Measurements from ENCODE around the gene FAM161A.
A peak's percentile ranks its signal among the peaks of the same experiment; 100 is the strongest.
"Not testable (repeated sequence)": the region's sequence is repeated elsewhere in the genome, so short reads cannot be mapped to it uniquely, and the experiment has no call there.

FAM161A gene

DNA sequence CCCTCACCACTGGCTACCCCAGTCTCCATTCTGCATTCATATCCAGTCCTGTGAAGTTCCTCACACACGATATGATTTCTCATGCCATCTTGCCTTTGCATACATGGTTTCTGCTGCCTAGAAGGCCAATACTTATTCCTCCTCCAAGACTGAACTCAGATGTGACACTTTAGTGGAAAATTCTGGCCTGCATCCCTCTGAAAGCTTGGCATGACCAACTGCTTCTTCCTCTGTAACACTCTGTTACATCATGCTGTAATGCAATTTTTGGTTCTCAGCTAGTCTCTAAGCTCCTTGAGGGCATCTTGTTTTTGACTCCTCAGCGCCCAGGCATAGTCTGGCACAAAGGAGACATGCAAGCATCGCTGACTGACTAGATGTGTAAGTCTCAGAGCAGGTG, 12.6 kb downstream of the FAM161A start:
- no peak for DNase-seq

DNA sequence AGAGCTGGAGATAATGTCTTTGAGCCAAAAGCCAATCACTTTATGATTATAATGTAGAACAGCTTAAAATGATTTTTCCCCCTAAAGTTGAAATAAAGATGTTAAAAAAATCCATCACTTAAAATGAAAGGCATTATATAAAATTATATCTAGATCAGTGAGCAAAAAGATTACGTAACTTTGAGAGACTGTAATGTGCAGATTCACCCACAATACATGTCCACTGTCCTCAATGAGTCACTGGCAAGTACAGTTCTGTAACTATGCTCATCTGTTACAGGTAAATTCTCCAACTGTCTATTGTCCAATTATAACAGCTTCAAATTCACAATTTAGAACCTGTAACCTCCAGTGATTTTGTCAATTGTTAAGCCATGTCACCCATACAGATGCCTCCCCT, 19.0 kb downstream of the FAM161A start:
- DNase-seq: no peak

DNA sequence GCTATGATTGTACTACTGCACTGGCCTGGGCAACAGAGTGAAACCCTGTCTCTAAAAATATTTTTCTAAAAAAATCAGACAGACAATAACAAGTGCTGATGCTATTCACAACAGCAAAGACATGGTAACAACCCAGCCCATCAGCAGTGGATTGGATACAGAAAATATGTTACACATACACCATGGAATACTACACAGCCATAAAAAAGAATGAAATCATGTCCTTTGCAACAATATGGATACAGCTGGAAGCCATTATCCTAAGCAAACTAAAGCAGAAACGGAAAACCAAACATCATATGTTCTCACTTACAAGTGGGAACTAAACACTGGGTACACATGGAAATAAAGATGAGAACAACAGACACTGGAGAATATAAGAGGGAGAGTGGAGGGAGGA, 19.9 kb downstream of the FAM161A start:
- DNase-seq: no peak

DNA sequence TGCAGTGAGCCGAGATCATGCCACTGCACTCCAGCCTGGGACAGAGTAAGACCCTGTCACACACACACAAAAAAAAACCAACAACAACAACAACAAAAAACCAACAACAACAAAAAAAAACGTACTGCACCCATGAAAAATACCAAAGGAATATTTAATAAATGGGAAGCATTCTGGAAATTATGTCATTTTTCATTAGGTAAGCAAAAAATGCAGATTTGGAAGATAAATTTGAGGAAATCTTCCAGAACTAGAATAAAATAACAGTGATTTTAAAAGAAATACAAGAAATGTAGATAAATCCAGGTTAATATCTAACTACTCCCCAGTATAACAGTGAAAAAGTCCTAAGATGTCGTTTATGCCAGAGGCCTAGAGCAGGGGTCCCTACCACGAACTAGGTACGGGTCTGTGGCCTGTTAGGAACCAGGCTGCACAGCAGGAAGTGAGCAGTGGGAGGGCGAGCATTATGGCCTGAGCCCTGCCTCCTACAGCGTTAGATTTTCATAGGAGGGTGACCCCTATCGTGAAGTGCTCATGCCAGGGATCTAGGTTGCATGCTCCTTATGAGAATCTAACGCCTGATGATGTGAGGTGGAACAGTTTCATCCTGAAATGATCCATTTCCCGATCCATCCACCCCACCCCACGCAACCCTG, 21.5 kb downstream of the FAM161A start:
- DNase-seq: no peak

DNA sequence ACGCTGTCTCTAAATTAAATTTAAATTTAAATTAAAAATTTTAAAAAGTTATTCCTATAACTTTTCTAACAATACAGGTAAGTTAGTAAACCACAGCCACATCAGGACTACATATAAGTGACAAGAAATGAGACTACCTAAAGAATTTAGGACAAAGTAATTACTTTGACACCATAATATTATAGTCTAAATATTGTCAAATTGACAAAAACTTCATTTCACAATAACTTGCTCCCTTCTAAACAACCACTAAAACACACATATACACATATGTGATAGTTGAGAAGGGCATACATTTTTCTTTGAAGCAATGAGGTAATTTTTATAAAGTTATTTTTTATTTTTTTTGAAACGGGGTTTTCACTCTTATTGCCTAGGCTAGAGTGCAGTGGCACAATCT, 31.6 kb downstream of the FAM161A start:
- DNase-seq: no peak

DNA sequence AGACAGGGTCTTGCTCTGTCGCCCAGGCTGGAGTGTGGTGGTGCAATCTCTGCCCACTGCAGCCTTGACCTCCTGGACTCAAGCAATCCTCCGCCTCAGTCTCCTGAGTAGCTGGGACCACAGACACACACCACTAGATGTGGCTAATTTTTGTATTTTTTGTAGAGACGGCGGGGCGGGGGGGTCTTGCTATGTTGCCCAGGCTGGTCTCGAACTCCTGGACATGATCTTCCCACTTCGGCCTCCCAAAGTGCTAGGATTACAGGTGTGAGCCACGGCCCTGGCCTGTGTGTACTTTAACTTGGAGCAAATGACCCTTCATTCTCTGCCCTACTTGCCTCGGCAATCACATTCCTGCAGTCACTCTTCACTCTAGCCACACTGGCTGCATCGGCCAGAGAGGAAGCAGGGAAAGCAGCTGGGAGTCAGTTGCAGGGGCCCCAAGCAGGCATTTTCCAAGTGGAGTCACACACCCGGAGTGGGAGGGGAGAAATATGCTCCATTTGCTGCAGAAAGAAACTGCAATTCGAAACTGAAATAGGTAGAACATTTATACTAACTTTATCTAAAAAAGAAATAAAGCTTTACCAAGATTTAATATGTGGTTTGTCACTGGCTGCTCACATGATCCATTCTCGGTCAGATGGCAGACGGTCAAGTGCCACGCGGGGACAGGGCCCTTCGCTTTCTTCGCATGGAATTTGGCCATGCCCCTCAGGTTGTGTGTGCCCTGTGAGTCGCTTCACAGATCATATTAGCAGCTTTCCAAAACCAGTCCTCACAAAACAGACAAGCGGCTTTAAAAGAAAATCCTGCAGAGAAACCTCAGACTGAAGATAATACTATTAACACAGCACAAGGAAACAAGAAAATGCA, 37.1 kb downstream of the FAM161A start:
- no peak for DNase-seq

DNA sequence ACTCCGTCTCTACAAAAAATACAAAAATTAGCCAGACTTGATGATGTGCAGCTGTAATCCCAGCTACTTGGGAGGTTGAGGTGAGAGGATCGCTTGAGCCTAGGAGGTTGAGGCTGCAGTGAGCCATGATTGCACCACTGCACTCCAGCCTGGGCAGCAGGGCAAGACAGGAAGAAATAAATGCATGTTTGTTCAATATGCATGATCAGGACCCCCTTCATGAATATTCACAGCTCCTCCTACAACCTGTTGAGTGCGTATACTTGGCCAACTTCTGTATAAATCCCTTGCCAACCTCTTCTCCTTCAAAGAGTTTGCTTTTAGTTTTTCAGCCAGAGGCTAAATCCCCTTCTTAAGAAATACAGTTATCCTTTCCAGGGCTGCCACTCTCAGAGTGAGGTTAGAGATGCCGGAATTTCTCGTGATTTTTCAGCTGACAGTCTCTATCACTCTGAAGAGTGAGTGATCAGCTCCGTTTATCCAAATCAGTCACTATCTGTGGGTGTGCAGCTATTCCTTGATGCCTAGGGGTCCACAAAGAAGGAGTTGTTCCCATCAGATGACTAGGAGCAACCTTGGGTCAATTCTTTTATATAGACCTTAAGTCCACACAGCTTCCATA, 39.2 kb downstream of the FAM161A start:
- no peak for DNase-seq

DNA sequence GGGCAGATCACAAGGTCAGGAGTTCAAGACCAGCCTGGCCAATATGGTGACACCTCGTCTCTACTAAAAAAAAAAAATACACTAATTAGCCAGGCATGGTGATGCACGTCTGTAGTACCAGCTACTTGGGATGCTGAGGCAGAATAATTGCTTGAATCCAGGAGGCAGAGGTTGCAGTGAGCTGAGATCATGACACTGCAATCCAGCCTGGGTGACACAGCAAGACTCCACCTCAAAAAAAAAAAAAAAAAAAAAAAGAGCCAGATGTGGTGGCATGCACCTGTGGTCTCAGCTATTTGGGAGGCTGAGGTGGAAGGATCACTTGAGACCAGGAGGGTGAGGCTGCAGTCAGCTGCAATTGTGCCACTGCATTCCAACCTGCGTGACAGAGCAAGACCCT, 40.5 kb downstream of the FAM161A start:
- DNase-seq: not testable (repeated sequence)

DNA sequence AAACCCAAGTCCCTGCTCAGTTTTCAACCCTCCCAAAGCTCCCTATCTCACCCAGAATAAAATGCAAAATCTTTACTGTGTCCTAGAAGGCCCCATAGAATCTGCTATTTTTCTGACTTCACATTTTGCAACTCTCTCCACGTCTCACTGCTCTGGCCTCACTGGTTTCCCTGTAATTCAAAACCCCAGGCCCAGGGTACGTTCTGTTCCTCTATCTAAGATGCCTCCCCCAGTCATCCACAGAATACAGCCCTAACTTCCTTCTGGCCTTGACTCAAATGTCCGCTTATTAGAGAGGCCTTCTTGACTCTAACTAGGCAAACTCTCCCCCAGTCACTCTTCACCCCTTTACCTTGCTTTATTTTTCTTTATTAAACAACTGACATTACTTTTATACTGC, 42.0 kb downstream of the FAM161A start:
- no peak for DNase-seq

DNA sequence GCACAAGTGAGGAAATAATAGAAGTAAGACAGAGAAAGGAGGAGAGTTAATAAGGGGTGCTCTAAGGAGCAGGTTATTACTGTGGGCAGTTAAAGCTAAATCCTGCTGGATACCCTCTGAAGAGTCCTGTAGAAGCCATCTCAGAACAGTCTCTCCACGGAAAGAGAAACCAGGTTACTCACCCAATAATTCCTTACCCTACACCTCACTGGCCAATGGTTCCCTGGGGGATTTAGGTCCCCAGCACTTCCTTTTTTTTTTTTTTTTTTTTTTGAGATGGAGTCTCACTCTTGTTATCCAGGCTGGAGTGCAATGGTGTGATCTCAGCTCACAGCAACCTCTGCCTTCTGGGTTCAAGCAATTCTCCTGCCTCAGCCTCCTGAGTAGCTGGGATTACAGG, 43.7 kb downstream of the FAM161A start:
- not testable (repeated sequence) for DNase-seq

DNA sequence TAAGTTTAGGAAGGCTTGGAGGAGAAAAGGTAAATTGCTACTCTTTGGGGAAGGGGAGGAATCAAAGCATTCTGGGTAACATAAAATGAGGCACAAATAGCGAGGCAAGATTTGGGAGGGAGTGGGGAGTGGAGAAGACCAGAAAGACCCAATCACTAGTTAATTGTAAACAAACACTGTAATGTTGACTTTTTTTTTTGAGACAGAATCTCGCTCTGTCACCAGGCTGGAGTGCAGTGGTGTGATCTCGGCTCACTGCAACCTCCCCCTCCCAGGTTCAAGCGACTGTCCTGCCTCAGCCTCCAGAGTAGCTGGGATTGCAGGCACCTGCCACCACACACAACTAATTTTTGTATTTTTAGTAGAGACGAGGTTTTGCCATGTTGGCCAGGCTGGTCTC, 45.2 kb downstream of the FAM161A start:
- not testable (repeated sequence) for DNase-seq

DNA sequence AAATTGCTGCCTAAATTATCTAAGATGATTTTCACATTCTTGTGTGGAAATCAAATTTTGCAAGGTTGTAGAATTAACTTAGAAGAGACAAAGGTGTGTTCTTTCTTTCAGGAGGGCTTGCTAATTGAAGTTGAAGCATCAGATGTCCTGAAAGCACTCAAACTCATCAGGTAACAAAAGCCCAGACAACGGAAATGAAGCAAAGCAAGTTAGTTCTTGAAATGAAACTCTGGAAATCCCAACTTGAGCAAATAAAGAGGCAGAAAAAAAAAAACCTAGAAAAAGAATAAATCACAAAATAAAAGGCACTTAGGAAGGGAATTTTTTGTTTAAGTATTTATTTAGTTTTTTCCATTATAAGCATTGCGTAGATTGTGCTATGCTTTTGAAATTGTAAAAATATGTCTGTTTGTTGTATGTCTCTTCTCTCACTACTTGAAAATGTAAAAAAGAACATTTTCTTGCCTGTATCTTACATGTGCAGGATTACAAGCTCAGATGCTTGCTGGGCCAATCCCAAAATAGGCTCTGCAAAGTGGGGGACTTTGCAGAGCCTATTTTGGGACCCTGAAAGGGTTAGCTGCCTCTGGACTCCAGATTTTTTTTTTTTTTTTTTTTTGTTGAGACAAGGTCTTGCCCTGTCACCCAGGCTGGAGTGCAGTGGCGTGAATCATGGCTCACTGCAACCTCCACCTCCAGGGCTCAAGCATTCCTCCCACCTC, 46.7 kb downstream of the FAM161A start:
- no peak for DNase-seq

DNA sequence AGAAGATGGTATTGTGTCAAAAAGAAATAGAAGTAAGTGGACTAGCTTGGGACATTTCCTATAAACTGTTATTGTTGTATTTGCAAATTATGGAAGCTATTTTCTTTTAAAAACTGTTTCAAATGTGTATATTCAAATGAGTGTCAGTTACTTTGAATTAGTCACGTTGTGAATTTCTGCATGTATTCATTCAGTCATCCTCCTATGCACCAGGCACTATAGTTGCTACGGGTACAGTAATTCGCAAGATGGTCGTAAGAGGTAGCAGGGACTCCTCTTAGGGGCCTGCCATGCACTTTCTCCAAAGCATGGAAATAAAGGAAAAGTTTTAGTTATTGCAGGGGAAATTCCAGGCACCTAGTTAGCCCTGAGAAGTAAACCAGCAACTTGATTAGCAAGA, 51.3 kb downstream of the FAM161A start:
- DNase-seq: no peak

DNA sequence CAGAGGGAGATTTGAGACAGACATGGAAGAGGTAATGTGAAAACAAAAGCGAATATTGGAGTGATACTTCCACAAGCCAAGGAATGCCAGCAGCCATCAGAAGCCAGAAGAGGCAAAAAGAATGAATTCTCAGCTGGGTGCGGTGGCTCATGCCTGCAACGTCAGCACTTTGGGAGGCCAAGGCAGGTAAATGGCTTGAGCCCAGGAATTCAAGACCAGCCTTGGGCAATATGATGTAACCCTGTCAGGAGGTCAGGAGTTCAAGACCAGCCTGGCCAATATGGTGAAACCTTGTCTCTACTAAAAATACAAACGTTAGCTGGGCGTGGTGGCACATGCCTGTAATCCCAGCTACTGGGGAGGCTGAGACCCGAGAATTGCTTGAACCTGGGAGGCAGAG, 54.8 kb downstream of the FAM161A start:
- DNase-seq: no peak

DNA sequence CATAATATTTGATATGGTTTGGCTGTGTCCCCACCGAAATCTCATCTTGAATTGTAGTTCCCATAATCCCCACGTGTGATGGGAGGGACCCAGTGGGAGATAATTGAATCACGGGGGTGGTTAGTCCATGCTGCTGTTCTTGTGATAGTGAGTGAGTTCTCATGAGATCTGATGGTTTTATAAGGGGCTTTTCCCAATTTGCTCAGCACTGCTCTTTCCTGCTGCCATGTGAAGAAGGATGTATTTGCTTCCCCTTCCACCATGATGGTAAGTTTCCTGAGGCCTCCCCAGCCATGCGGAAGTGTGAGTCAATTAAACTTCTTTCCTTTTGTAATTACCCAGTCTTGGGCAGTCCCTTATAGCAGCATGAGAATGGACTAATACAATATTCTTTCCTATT, 56.4 kb downstream of the FAM161A start:
- not testable (repeated sequence) for DNase-seq

DNA sequence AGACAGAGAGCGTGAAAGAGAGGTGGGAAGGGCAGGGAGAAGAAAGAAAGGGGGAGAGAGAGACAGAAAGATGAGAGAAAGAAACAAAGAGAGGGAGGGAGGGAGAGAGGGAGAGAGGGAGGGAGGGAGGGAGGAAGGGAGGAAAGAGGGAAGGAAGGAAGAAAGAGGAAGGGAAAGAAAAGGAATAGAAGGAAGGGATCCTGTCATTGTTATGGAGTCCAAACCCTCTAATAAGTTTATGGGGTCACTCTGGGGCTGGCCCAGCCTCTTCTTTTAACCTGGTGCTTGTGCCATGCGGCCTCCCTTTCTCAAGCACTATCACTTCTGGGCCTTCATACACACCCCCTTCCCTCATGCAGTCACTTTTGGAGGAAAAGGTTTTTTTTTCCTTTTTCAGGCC, 58.5 kb downstream of the FAM161A start:
- no peak for DNase-seq

DNA sequence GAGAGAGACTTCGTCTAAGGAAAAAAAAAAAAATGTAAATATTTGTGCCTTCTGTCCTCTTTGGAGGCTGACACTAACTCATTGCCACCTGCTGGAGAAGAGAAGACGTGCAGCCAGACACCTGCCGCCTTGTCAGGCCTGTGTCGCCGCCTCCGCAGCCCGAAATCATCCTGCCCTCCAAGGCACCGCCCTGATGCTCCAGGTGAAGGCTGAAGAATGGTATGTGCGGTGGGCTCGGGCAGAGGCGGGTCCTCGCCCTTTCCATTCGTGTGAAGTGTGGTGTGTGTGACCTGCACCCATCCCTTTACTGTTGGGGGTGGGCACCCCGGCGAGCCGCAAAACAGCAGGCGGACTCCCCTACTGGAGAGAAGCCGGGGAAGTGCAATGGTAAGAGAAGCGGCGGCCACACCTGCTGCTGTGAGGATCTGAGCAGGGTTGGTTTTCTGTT, 60.4 kb downstream of the FAM161A start:
- DNase-seq: peak; percentile 88

DNA sequence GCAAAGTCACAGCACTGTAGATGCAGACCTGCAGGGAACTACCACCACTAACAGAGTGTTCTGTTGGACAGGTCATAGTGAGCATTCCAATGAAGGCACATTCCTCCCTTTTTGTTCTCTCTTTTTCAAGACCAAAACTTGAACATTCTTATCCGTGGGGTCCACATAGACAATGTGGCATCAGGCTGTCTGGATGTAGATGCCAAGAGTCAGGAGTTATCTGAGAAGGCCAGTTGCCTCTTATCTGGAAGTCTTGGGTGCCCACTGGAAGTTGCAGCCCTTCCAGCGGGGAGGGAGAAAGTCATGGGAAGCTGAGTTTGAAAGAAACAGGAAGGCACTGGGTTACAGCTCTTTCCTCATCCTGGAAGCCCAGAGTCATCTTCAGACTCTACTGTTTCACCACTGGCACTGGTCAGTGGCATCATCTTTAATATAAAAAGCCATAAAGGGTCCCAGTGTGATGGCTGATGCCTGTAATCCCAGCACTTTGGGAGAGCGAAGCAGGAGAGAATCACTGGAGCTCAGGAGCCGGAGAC, 61.4 kb downstream of the FAM161A start:
- no peak for DNase-seq

DNA sequence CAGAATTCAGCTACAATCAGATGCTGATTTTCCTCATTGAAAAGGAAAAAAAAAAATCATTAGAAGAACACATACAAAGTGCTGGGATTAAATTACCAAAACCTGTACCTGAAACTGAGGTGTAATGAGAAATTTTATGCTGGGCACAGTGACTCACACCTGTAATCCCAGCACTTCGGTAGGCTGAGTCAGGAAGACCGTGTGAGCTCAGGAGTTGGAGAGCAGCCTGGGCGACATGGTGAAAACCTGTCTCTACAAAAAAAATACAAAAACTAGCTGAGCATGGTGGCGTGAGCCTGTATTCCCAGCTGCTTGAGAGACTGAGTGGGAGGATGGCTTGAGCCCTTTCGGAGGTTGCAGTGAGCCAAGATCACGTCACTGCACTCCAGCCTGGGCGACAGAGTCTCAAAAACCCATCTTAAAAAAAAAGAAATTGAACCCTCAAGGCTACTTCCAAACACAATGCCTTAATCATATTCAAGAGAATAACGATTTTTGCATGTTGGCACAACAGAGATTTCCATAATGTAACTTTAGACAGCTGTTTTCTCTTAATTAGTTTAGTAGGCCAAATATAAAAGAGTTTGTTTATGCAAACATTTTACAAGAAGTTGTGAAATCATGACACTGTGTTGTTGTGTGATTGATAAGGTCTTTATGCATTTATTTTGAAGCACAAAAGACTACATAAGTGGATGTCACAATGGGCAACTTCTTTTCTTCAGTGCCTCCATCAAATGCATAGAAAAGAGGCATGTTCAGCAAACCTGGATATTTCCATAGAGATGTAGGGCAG, 63.9 kb downstream of the FAM161A start:
- DNase-seq: no peak

DNA sequence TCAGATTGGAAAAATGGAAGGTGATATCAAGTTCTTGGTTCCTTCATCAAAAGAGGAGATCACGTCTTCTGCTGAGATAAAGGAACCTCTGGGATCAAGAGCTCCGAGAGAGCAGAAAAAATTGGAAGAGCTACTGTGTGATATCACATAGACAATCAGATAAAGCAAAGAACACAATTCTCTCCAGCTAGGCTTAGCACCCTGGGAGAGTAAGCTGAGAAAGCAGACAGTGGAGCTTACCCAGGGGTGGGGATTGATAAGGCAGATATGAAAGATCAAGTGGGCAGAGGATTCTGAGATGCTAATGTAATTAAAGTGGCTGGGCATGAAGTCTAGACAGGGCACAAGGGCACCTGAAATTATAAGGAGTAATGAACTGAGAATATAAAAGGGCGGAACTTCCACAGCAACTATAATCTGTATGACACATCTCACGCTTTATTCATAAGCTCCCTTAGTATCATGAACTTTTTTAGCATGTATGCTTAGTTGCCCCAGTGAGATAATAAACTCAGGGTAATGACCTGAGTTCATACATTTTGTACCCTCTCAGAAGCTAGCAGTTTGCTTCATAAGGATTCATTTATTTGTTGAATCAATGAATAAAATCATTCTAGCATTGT, 65.8 kb downstream of the FAM161A start:
- no peak for DNase-seq

DNA sequence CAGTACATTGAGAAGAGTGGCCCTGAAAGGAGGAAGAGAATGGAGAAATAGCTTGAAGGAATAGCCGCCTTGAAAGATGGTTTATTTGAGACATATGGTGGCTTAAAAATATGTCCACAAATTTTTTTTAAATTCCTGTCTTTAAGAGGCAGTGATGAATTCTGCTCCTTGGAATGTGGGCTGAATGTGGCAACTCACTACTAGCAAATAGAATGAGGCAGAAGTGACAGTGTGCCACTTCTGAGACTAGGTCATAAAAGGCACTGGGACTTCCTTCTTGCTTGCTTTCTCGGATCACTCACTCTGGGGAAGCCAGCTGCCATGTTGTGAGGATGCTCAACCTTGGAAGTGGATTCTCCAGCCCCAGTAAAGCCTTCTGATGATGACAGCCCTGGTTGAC, 67.0 kb downstream of the FAM161A start:
- DNase-seq: no peak

DNA sequence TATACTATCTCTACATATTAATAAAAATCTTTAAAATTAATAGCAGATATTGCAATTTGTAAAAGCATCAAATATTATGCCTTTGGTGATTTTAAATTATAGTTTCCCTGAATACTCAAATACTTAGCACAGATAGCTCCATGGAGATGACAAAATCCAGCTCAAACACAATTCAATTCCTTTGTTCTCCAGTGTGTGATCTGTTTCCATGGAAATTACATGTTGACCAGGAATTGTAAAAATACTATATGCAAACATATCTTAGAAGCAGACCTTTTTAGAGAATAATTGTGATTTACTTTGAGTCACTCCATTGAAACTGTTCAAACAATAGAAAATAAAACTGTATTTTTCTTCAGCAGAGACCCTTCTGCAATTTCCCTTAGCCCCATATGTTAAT, 68.3 kb downstream of the FAM161A start:
- DNase-seq: no peak

Measured in NCI-H510A treated with DMSO at 0.1 percent for 48 hours (cell line).